ENCODE results near the gene PELI1.

DNA sequence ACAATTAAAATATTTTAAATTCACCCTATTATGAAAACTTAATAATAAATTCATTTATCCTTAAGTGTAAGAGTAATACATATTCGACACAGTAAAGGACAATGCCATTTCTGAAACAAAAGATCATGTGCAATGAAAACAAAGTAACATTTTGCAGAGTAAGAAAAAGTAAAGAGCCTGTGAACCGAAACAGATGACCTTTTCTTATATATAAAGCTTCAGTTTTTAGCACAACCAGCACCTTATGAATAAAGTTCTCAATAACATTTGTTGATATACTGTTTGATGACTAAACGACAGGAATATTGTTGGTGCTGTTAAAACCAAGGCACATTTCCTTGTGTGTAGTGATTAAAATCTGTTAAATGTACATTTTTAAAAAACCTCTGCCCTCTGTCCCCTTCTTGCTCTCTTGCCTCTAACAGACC is 1.5 kb downstream of the PELI1 start:
- TF ChIP-seq, protein P1, sequence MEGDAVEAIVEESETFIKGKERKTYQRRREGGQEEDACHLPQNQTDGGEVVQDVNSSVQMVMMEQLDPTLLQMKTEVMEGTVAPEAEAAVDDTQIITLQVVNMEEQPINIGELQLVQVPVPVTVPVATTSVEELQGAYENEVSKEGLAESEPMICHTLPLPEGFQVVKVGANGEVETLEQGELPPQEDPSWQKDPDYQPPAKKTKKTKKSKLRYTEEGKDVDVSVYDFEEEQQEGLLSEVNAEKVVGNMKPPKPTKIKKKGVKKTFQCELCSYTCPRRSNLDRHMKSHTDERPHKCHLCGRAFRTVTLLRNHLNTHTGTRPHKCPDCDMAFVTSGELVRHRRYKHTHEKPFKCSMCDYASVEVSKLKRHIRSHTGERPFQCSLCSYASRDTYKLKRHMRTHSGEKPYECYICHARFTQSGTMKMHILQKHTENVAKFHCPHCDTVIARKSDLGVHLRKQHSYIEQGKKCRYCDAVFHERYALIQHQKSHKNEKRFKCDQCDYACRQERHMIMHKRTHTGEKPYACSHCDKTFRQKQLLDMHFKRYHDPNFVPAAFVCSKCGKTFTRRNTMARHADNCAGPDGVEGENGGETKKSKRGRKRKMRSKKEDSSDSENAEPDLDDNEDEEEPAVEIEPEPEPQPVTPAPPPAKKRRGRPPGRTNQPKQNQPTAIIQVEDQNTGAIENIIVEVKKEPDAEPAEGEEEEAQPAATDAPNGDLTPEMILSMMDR (IDR thresholded peaks at IDR 0.05; ENCODE audit: extremely low read depth in 1 of 2, insufficient read depth in 1 of 2, low read depth in 1 of 2, low read length in 2 of 2) = no peak
- no peak for TF ChIP-seq JUN (IDR thresholded peaks at IDR 0.05; ENCODE audit: borderline replicate concordance, insufficient read depth, insufficient read length, low read depth)
